ENCODE results near the gene SQSTM1.
"Not testable (repeated sequence)": the region's sequence is repeated elsewhere in the genome, so short reads cannot be mapped to it uniquely, and the experiment has no call there.

SQSTM1 gene

GRCh38 chr5:179833709-179834070 is 13.0 kb downstream of the SQSTM1 start:
- no peak overlapping the region for H3K4me2 ChIP-seq
- no peaks in the 10 kb centered on the region for H3K27me3 ChIP-seq (ENCODE audit: insufficient read depth, low read depth)
- H2AFZ ChIP-seq (ENCODE audit: low read depth) = no peak overlapping the region
- no peaks in the 10 kb centered on the region; the same call in 1 of the 2 replicates for H3K36me3 ChIP-seq (ENCODE audit: insufficient read depth)
- TF ChIP-seq, protein P1, sequence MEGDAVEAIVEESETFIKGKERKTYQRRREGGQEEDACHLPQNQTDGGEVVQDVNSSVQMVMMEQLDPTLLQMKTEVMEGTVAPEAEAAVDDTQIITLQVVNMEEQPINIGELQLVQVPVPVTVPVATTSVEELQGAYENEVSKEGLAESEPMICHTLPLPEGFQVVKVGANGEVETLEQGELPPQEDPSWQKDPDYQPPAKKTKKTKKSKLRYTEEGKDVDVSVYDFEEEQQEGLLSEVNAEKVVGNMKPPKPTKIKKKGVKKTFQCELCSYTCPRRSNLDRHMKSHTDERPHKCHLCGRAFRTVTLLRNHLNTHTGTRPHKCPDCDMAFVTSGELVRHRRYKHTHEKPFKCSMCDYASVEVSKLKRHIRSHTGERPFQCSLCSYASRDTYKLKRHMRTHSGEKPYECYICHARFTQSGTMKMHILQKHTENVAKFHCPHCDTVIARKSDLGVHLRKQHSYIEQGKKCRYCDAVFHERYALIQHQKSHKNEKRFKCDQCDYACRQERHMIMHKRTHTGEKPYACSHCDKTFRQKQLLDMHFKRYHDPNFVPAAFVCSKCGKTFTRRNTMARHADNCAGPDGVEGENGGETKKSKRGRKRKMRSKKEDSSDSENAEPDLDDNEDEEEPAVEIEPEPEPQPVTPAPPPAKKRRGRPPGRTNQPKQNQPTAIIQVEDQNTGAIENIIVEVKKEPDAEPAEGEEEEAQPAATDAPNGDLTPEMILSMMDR (conservative IDR thresholded peaks at IDR 0.05; ENCODE audit: low read depth, low read length) = no peak
- H3K79me2 ChIP-seq (ENCODE audit: insufficient read depth, low read depth) = no peaks in the 10 kb centered on the region
- H3K4me1 ChIP-seq (ENCODE audit: low read depth, poor library complexity, severe bottlenecking) = peaks cover 8% of the 10 kb centered on the region
- H3K4me3 ChIP-seq (IDR thresholded peaks at IDR 0.05; ENCODE audit: insufficient read depth, low read depth, low read length) = no peak overlapping the region
- no peak overlapping the region for H3K27ac ChIP-seq
- no peaks in the 10 kb centered on the region for H4K20me1 ChIP-seq (ENCODE audit: insufficient read depth)
- no peak overlapping the region for H3K9ac ChIP-seq

DNA sequence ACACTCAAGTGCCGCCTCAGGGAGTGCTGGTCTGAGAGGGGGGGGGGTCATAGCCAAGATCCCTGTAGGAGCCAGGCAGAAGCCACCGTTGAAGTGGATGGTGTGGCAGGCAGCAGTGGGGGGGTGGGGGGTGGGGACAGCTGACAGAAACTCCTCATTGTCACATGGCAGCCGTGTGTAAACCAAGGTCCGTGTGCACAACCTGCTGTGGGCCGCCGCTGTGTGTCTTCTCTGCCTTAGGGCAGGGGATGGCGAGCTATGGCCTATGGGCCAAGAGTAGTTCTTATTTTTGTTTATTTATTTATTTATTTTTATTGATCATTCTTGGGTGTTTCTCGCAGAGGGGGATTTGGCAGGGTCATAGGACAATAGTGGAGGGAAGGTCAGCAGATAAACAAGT is 13.4 kb downstream of the SQSTM1 start:
- TF ChIP-seq, protein P1 (conservative IDR thresholded peaks at IDR 0.05; ENCODE audit: low read depth, low read length) = no peak
- no peak overlapping the region for H3K27ac ChIP-seq
- no peak overlapping the region for H3K4me3 ChIP-seq (IDR thresholded peaks at IDR 0.05; ENCODE audit: insufficient read depth, low read depth, low read length)
- H3K4me2 ChIP-seq = no peak overlapping the region
- H3K27me3 ChIP-seq (ENCODE audit: insufficient read depth, low read depth) = no peaks in the 10 kb centered on the region
- H3K9ac ChIP-seq = no peak overlapping the region
- H3K36me3 ChIP-seq (ENCODE audit: insufficient read depth) = no peaks in the 10 kb centered on the region; the same call in 1 of the 2 replicates
- peaks cover 9% of the 10 kb centered on the region for H3K4me1 ChIP-seq (ENCODE audit: low read depth, poor library complexity, severe bottlenecking)
- no peaks in the 10 kb centered on the region for H3K79me2 ChIP-seq (ENCODE audit: insufficient read depth, low read depth)
- H4K20me1 ChIP-seq (ENCODE audit: insufficient read depth) = no peaks in the 10 kb centered on the region
- no peak overlapping the region for H2AFZ ChIP-seq (ENCODE audit: low read depth)

GRCh38 chr5:179834871-179835270 is 14.2 kb downstream of the SQSTM1 start:
- H4K20me1 ChIP-seq (ENCODE audit: insufficient read depth); H3K36me3 ChIP-seq (ENCODE audit: insufficient read depth); H3K27ac ChIP-seq; H3K4me3 ChIP-seq (IDR thresholded peaks at IDR 0.05; ENCODE audit: insufficient read depth, low read depth, low read length); H3K79me2 ChIP-seq (ENCODE audit: insufficient read depth, low read depth); H2AFZ ChIP-seq (ENCODE audit: low read depth); H3K27me3 ChIP-seq (ENCODE audit: insufficient read depth, low read depth); H3K9ac ChIP-seq; H3K4me2 ChIP-seq: not testable (repeated sequence)
- H3K4me1 ChIP-seq (ENCODE audit: low read depth, poor library complexity, severe bottlenecking) = peaks cover 16% of the 10 kb centered on the region

- Histone ChIP-seq H3K27ac (no peak overlapping the region), H4K20me1 (ENCODE audit: insufficient read depth) (no peaks in the 10 kb centered on the region), H3K36me3 (ENCODE audit: insufficient read depth) (no peaks in the 10 kb centered on the region; the same call in 1 of the 2 replicates)
These were observed 15.7 kb downstream of the SQSTM1 start for GRCh38 chr5:179836225-179837019.

More at GRCh38 chr5:179836225-179837019, 15.7 kb downstream of the SQSTM1 start:
- no peak overlapping the region for H3K9ac ChIP-seq
- H2AFZ ChIP-seq (ENCODE audit: low read depth) = no peak overlapping the region
- no peak overlapping the region for H3K4me3 ChIP-seq (IDR thresholded peaks at IDR 0.05; ENCODE audit: insufficient read depth, low read depth, low read length)
- no peaks in the 10 kb centered on the region for H3K27me3 ChIP-seq (ENCODE audit: insufficient read depth, low read depth)
- no peak overlapping the region for H3K4me2 ChIP-seq
- H3K4me1 ChIP-seq (ENCODE audit: low read depth, poor library complexity, severe bottlenecking) = peaks cover 18% of the 10 kb centered on the region
- TF ChIP-seq, protein P1 (conservative IDR thresholded peaks at IDR 0.05; ENCODE audit: low read depth, low read length) = no peak
- no peaks in the 10 kb centered on the region for H3K79me2 ChIP-seq (ENCODE audit: insufficient read depth, low read depth)

Measured in KMS-11 (cell line).